T47D (cell line): ENCODE measurements around the gene OBI1.

Source experiments
- DNase-seq, 2 experiments: peaks; one replicate each; pipeline versions ENCODE4 v3.0.0 to v3.0.0-alpha.2; 2011 to 2012; ENCODE audit warnings: low read depth in 1 of 2, low spot score in 1 of 2
- JUND ChIP-seq: IDR thresholded peaks from 2 replicates; pipeline ENCODE4 v1.6.1; 2012; ENCODE audit warnings: low read depth
- in situ Hi-C: cut with HindIII; loops from 2 replicates; pipeline ENCODE4 v1.10.0; 2016; ENCODE audit warnings: low sequenced_read_pairs, low pct_unique_long_range_greater_than_20kb

Gene OBI1

GRCh38 chr13:78598116-78598781 lies 60.7 kb downstream of the OBI1 start:
- in situ Hi-C loops, result no loop called here
- DNase-seq, result no peak

GRCh38 chr13:78597602-78597932 lies 61.4 kb downstream of the OBI1 start:
- in situ Hi-C loops, result no loop called here
- no peak for DNase-seq
- TF ChIP-seq JUND, result no peak

More at GRCh38 chr13:78598116-78598781, 60.7 kb downstream of the OBI1 start:
- TF ChIP-seq JUND, result no peak

- in situ Hi-C loops, result no loop called here
- no peak for DNase-seq
- no peak for TF ChIP-seq JUND
These were observed 62.0 kb downstream of the OBI1 start for GRCh38 chr13:78596736-78597601.

GRCh38 chr13:78596399-78596735 lies 62.6 kb downstream of the OBI1 start:
- DNase-seq, result no peak
- in situ Hi-C loops, result no loop called here
- TF ChIP-seq JUND, result no peak

- in situ Hi-C loops, result no loop called here
- TF ChIP-seq JUND, result no peak
- no peak for DNase-seq
These were observed 63.2 kb downstream of the OBI1 start for GRCh38 chr13:78595495-78596398.

GRCh38 chr13:78594456-78594975 lies 64.4 kb downstream of the OBI1 start:
- no peak for TF ChIP-seq JUND
- in situ Hi-C loops, result no loop called here
- no peak for DNase-seq

GRCh38 chr13:78593652-78594455 lies 65.1 kb downstream of the OBI1 start:
- no peak for DNase-seq
- in situ Hi-C loops, result no loop called here
- TF ChIP-seq JUND, result no peak

GRCh38 chr13:78593129-78593528 lies 65.8 kb downstream of the OBI1 start:
- TF ChIP-seq JUND, result no peak
- in situ Hi-C loops, result no loop called here
- no peak for DNase-seq

- in situ Hi-C loops, result no loop called here
- no peak for DNase-seq
- TF ChIP-seq JUND, result no peak
These were observed 66.4 kb downstream of the OBI1 start for GRCh38 chr13:78592584-78592983.

- DNase-seq, result peak in 1 of 2 experiments; percentile 77
- no peak for TF ChIP-seq JUND
- in situ Hi-C loops, result no loop called here
These were observed 69.7 kb downstream of the OBI1 start for GRCh38 chr13:78589206-78589605.

GRCh38 chr13:78587395-78587794 lies 71.6 kb downstream of the OBI1 start:
- in situ Hi-C loops, result no loop called here
- no peak for DNase-seq
- TF ChIP-seq JUND, result no peak

GRCh38 chr13:78586706-78587105 lies 72.2 kb downstream of the OBI1 start:
- no peak for TF ChIP-seq JUND
- in situ Hi-C loops, result no loop called here
- DNase-seq, result peak in 1 of 2 experiments; percentile 8
